HEK293 (cell line): ENCODE data around the gene CRP.

Experiments used
- CTCF ChIA-PET: fragments of 350-600 bp; formaldehyde crosslinking; extraction: SDS; loops from one replicate; lab custom pipeline; 2021; ENCODE audit warnings: antibody characterized with exemption; lab: Yijun Ruan, JAX
- POLR2A ChIA-PET: fragments of 300-600 bp; formaldehyde crosslinking; extraction: SDS; loops from one replicate; lab custom pipeline; 2020; ENCODE audit warnings: antibody characterized with exemption, inconsistent platforms; lab: Yijun Ruan, JAX
- H3K27ac ChIP-seq: fragments of 200-500 bp; sonication (Bioruptor generic); 2 replicates; pipeline ENCODE4 v1.5.1; 2014; ENCODE audit warnings: low read depth, low read length, control low read depth, inconsistent platforms; ENCODE audit errors: extremely low read depth
- H3K36me3 ChIP-seq, 2 experiments: fragments of 200-500 bp in 1 of 2; sonication (Bioruptor generic) in 1 of 2; 1 replicate in 1 of 2; 2 replicates in 1 of 2; pipeline ENCODE4 v1.5.1; 2014 to 2017; ENCODE audit warnings: inconsistent platforms in 2 of 2, low read length in 2 of 2; ENCODE audit not compliant: control insufficient read depth in 2 of 2, insufficient read depth in 1 of 2
- H3K4me1 ChIP-seq: fragments of 200-500 bp; sonication (Bioruptor generic); 2 replicates; pipeline ENCODE4 v1.5.1; 2014; ENCODE audit warnings: mild to moderate bottlenecking, low read length, inconsistent platforms; ENCODE audit not compliant: control insufficient read depth, insufficient read depth
- H3K4me3 ChIP-seq: 2 replicates; pipeline ENCODE4 v1.5.1; 2011; ENCODE audit warnings: low read depth, mild to moderate bottlenecking, control low read depth, low read length, moderate library complexity
- H3K9me3 ChIP-seq: fragments of 200-500 bp; sonication (Bioruptor generic); 2 replicates; pipeline ENCODE4 v1.5.1; 2014; ENCODE audit warnings: low read depth, low read length, inconsistent platforms; ENCODE audit not compliant: control insufficient read depth, insufficient read depth
- BCL11A ChIP-seq: fragments of 450-650 bp; formaldehyde crosslinking; IDR thresholded peaks from 2 replicates; pipeline ENCODE4 v1.5.1; 2016; ENCODE audit warnings: low read depth, missing biosample characterization, missing genetic modification characterization
- GLI2 ChIP-seq: fragments of 450-650 bp; formaldehyde crosslinking; IDR thresholded peaks from 2 replicates; pipeline ENCODE4; 2017; ENCODE audit warnings: missing biosample characterization, missing genetic modification characterization, low read depth, borderline replicate concordance
- GLIS2 ChIP-seq: fragments of 450-650 bp; formaldehyde crosslinking; IDR thresholded peaks from 2 replicates; pipeline ENCODE4 v1.5.1; 2016; ENCODE audit warnings: missing biosample characterization, missing genetic modification characterization
- KLF16 ChIP-seq: fragments of 450-650 bp; formaldehyde crosslinking; IDR thresholded peaks from 2 replicates; pipeline ENCODE4 v1.5.1; 2017; ENCODE audit warnings: missing biosample characterization, missing genetic modification characterization
- SP3 ChIP-seq: fragments of 450-650 bp; formaldehyde crosslinking; IDR thresholded peaks from 2 replicates; pipeline ENCODE4 v1.5.1; 2016; ENCODE audit warnings: missing biosample characterization, missing genetic modification characterization
- ZFP3 ChIP-seq: fragments of 450-650 bp; formaldehyde crosslinking; IDR thresholded peaks from 2 replicates; pipeline ENCODE4 v1.5.1; 2016; ENCODE audit warnings: low read depth, missing biosample characterization, missing genetic modification characterization
- ZNF140 ChIP-seq: fragments of 450-650 bp; formaldehyde crosslinking; IDR thresholded peaks from 2 replicates; pipeline ENCODE4 v1.5.1; 2016; ENCODE audit warnings: missing biosample characterization, missing genetic modification characterization
- ZNF174 ChIP-seq: fragments of 450-650 bp; formaldehyde crosslinking; IDR thresholded peaks from 2 replicates; pipeline ENCODE4 v1.5.0; 2017; ENCODE audit warnings: missing biosample characterization, mild to moderate bottlenecking, missing genetic modification characterization
- ZNF391 ChIP-seq: fragments of 450-650 bp; formaldehyde crosslinking; IDR thresholded peaks from 2 replicates; pipeline ENCODE4 v1.5.1; 2016; ENCODE audit warnings: low read depth, missing biosample characterization, missing genetic modification characterization, borderline replicate concordance
- ZNF394 ChIP-seq: fragments of 450-650 bp; formaldehyde crosslinking; IDR thresholded peaks from 2 replicates; pipeline ENCODE4 v1.5.1; 2016; ENCODE audit warnings: missing biosample characterization, missing genetic modification characterization, mild to moderate bottlenecking, moderate library complexity, borderline replicate concordance
- ZNF433 ChIP-seq: fragments of 450-650 bp; formaldehyde crosslinking; IDR thresholded peaks from 2 replicates; pipeline ENCODE4 v1.5.1; 2016; ENCODE audit warnings: missing biosample characterization, missing genetic modification characterization, low read depth
- ZNF473 ChIP-seq: fragments of 450-650 bp; formaldehyde crosslinking; IDR thresholded peaks from 2 replicates; pipeline ENCODE4 v1.5.1; 2017; ENCODE audit warnings: missing biosample characterization, missing genetic modification characterization
- ZNF510 ChIP-seq: fragments of 450-650 bp; formaldehyde crosslinking; IDR thresholded peaks from 2 replicates; pipeline ENCODE4 v1.5.1; 2018; ENCODE audit warnings: mild to moderate bottlenecking, missing genetic modification characterization, missing biosample characterization; ENCODE audit not compliant: insufficient replicate concordance
- ZNF558 ChIP-seq: fragments of 450-650 bp; formaldehyde crosslinking; IDR thresholded peaks from 2 replicates; pipeline ENCODE4 v1.5.1; 2016; ENCODE audit warnings: missing biosample characterization, missing genetic modification characterization
- ZNF623 ChIP-seq: fragments of 450-650 bp; formaldehyde crosslinking; IDR thresholded peaks from 2 replicates; pipeline ENCODE4 v1.5.1; 2016; ENCODE audit warnings: missing biosample characterization, missing genetic modification characterization
- ZNF624 ChIP-seq: fragments of 450-650 bp; formaldehyde crosslinking; IDR thresholded peaks from 2 replicates; pipeline ENCODE4 v1.5.1; 2017; ENCODE audit warnings: missing biosample characterization, missing genetic modification characterization
- ZNF626 ChIP-seq: fragments of 450-650 bp; sonication (Bioruptor Pico); formaldehyde crosslinking; IDR thresholded peaks from 2 replicates; pipeline ENCODE4 v1.5.1; 2018; ENCODE audit warnings: missing biosample characterization, missing genetic modification characterization, inconsistent platforms
- ZNF701 ChIP-seq: fragments of 450-650 bp; formaldehyde crosslinking; IDR thresholded peaks from 2 replicates; pipeline ENCODE4 v1.5.1; 2016; ENCODE audit warnings: missing biosample characterization, missing genetic modification characterization
- ZNF768 ChIP-seq: fragments of 450-650 bp; formaldehyde crosslinking; IDR thresholded peaks from 2 replicates; pipeline ENCODE4 v1.5.1; 2018; ENCODE audit warnings: missing biosample characterization, mild to moderate bottlenecking, missing genetic modification characterization
- ZNF791 ChIP-seq: fragments of 450-650 bp; formaldehyde crosslinking; IDR thresholded peaks from 2 replicates; pipeline ENCODE4 v1.5.1; 2016; ENCODE audit warnings: missing biosample characterization, missing genetic modification characterization
- TF ChIP-seq, protein P1 (sequence below): fragments of 450-650 bp; formaldehyde crosslinking; IDR thresholded peaks from 2 replicates; pipeline ENCODE4 v1.5.1; 2016; ENCODE audit warnings: missing biosample characterization, missing genetic modification characterization
- TF ChIP-seq, protein P2 (sequence below): fragments of 450-650 bp; formaldehyde crosslinking; IDR thresholded peaks from 2 replicates; pipeline ENCODE4 v1.5.1; 2016; ENCODE audit warnings: missing biosample characterization, missing genetic modification characterization
- TF ChIP-seq, protein P3 (sequence below): fragments of 450-650 bp; formaldehyde crosslinking; IDR thresholded peaks from 2 replicates; pipeline ENCODE4 v1.5.1; 2017; ENCODE audit warnings: missing biosample characterization, missing genetic modification characterization
- TF ChIP-seq, protein P4 (sequence below): fragments of 450-650 bp; formaldehyde crosslinking; IDR thresholded peaks from 2 replicates; pipeline ENCODE4 v1.5.1; 2017; ENCODE audit warnings: missing biosample characterization, mild to moderate bottlenecking, missing genetic modification characterization, moderate library complexity
- TF ChIP-seq, protein P5 (sequence below): fragments of 450-650 bp; IDR thresholded peaks from 2 replicates; pipeline ENCODE4 v1.5.1; 2018; ENCODE audit warnings: missing biosample characterization, missing genetic modification characterization
- TF ChIP-seq, protein P6 (sequence below): fragments of 450-650 bp; formaldehyde crosslinking; IDR thresholded peaks from 2 replicates; pipeline ENCODE4 v1.5.1; 2016; ENCODE audit warnings: missing biosample characterization, missing genetic modification characterization

Gene CRP

DNA sequence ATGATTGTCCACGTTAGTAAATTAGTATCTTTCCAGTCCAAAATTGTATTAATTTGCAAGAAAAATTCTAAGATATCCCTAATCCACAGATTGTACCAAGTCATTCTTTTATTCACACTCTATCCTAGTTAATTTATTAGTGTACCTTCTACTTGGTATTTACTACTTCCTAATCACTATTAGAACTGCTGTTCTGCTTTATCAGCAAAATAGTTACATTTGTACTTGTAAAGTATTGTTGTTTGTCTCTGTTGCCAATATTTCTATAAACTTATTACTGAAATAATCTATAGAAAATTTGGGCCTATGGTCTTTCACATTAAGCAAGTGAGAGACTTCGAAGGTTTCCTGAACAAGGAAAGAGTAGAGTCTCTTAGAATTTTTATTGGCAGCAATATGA, 5.6 kb upstream of the CRP start:
- TF ChIP-seq ZNF624 (tag by site-specific recombination), result no peak
- no peak for TF ChIP-seq KLF16
- TF ChIP-seq ZNF768 (tag by site-specific recombination), result no peak

DNA sequence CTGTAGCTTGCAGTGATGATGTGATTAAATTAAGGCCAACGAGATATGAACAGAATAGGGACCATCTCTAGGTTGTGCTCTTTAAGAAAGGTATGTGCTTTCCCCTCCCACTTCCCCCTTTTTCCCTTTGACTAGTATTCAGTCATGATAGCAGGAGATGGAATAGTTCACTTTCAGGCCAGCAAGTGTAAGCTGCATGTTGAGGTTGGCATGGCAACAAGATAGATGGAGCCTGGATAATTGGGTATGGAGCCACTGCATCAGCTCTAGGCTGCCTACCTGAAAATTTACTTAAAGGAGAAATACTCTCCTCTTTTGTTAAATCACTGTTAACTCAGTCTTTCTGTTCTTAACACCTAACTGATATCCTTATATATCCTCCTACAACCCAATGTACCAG, 1.5 kb upstream of the CRP start:
- H3K4me1 ChIP-seq, result no peaks in the 10 kb centered on the region
- CTCF ChIA-PET, result no interaction called here
- no peaks in the 10 kb centered on the region for H3K9me3 ChIP-seq
- H3K36me3 ChIP-seq, result no peaks in the 10 kb centered on the region
- no peak overlapping the region for H3K27ac ChIP-seq
- no peak overlapping the region for H3K4me3 ChIP-seq
- POLR2A ChIA-PET, result no interaction called here
- TF ChIP-seq, protein P1, sequence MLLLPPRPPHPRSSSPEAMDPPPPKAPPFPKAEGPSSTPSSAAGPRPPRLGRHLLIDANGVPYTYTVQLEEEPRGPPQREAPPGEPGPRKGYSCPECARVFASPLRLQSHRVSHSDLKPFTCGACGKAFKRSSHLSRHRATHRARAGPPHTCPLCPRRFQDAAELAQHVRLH (tag by site-specific recombination), result no peak
- TF ChIP-seq, protein P2, sequence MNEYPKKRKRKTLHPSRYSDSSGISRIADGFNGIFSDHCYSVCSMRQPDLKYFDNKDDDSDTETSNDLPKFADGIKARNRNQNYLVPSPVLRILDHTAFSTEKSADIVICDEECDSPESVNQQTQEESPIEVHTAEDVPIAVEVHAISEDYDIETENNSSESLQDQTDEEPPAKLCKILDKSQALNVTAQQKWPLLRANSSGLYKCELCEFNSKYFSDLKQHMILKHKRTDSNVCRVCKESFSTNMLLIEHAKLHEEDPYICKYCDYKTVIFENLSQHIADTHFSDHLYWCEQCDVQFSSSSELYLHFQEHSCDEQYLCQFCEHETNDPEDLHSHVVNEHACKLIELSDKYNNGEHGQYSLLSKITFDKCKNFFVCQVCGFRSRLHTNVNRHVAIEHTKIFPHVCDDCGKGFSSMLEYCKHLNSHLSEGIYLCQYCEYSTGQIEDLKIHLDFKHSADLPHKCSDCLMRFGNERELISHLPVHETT (tag by site-specific recombination), result no peak
- TF ChIP-seq ZNF433 (tag by site-specific recombination) (no peak), ZNF791 (tag by site-specific recombination) (no peak), ZNF558 (tag by site-specific recombination) (no peak), ZNF473 (tag by site-specific recombination) (no peak), SP3 (no peak), GLI2 (tag by site-specific recombination) (no peak), BCL11A (tag by site-specific recombination) (no peak), ZNF391 (no peak), ZNF394 (tag by site-specific recombination) (no peak), GLIS2 (tag by site-specific recombination) (no peak), ZNF623 (no peak)
- TF ChIP-seq, protein P3, sequence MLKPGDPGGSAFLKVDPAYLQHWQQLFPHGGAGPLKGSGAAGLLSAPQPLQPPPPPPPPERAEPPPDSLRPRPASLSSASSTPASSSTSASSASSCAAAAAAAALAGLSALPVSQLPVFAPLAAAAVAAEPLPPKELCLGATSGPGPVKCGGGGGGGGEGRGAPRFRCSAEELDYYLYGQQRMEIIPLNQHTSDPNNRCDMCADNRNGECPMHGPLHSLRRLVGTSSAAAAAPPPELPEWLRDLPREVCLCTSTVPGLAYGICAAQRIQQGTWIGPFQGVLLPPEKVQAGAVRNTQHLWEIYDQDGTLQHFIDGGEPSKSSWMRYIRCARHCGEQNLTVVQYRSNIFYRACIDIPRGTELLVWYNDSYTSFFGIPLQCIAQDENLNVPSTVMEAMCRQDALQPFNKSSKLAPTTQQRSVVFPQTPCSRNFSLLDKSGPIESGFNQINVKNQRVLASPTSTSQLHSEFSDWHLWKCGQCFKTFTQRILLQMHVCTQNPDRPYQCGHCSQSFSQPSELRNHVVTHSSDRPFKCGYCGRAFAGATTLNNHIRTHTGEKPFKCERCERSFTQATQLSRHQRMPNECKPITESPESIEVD, result no peak
- TF ChIP-seq, protein P4, sequence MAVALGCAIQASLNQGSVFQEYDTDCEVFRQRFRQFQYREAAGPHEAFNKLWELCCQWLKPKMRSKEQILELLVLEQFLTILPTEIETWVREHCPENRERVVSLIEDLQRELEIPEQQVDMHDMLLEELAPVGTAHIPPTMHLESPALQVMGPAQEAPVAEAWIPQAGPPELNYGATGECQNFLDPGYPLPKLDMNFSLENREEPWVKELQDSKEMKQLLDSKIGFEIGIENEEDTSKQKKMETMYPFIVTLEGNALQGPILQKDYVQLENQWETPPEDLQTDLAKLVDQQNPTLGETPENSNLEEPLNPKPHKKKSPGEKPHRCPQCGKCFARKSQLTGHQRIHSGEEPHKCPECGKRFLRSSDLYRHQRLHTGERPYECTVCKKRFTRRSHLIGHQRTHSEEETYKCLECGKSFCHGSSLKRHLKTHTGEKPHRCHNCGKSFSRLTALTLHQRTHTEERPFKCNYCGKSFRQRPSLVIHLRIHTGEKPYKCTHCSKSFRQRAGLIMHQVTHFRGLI, result no peak
- TF ChIP-seq, all 188 proteins: peak for 0

More for the DNA sequence above, 5.6 kb upstream of the CRP start:
- Histone ChIP-seq H3K4me3 (no peak overlapping the region), H3K36me3 (no peaks in the 10 kb centered on the region), H3K9me3 (no peaks in the 10 kb centered on the region), H3K4me1 (no peaks in the 10 kb centered on the region), H3K27ac (no peak overlapping the region)
- POLR2A ChIA-PET, result no interaction called here
- CTCF ChIA-PET, result no interaction called here

DNA sequence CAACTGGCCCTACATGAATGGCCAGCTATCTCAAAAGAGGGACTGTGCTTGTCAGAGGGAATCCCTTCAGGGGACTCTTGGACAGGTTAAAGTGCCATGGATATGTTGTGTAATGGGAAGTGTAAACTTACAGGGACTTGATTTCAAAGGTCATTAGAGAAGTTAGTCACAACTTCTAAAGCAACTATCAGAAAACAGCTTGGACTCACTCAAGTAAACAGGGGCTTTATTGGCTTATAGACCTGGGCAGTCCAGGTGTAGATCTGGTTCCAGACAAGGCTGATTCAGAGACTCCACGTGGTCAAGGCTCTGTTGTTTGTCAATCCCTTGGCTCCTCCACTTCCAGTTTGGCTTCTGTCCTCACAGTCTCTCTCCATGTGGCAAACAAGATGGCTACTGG, 2.3 kb downstream of the CRP start:
- Histone ChIP-seq H3K4me1 (no peaks in the 10 kb centered on the region), H3K9me3 (no peaks in the 10 kb centered on the region), H3K27ac (no peak overlapping the region), H3K4me3 (no peak overlapping the region), H3K36me3 (no peaks in the 10 kb centered on the region)
- ChIA-PET CTCF (interaction anchor here (1.3 kb wide), 1 partner anchor 498 kb away, joined by 4 read pairs; no protein-coding TSS in a partner anchor), POLR2A (no interaction called here)
- TF ChIP-seq ZNF140 (tag by site-specific recombination), result no peak
- TF ChIP-seq, protein P5, sequence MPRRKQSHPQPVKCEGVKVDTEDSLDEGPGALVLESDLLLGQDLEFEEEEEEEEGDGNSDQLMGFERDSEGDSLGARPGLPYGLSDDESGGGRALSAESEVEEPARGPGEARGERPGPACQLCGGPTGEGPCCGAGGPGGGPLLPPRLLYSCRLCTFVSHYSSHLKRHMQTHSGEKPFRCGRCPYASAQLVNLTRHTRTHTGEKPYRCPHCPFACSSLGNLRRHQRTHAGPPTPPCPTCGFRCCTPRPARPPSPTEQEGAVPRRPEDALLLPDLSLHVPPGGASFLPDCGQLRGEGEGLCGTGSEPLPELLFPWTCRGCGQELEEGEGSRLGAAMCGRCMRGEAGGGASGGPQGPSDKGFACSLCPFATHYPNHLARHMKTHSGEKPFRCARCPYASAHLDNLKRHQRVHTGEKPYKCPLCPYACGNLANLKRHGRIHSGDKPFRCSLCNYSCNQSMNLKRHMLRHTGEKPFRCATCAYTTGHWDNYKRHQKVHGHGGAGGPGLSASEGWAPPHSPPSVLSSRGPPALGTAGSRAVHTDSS (tag by site-specific recombination), result no peak
- TF ChIP-seq ZNF701, result no peak
- TF ChIP-seq ZFP3 (tag by site-specific recombination), result no peak
- TF ChIP-seq ZNF626, result no peak
- TF ChIP-seq, protein P6, sequence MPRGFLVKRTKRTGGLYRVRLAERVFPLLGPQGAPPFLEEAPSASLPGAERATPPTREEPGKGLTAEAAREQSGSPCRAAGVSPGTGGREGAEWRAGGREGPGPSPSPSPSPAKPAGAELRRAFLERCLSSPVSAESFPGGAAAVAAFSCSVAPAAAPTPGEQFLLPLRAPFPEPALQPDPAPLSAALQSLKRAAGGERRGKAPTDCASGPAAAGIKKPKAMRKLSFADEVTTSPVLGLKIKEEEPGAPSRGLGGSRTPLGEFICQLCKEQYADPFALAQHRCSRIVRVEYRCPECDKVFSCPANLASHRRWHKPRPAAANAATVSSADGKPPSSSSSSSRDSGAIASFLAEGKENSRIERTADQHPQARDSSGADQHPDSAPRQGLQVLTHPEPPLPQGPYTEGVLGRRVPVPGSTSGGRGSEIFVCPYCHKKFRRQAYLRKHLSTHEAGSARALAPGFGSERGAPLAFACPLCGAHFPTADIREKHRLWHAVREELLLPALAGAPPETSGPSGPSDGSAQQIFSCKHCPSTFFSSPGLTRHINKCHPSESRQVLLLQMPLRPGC (tag by site-specific recombination), result no peak
- TF ChIP-seq ZNF510 (tag by site-specific recombination), result no peak
- no peak for TF ChIP-seq ZNF174 (tag by site-specific recombination)
